ENCODE measurements around the gene FXYD1.

FXYD1 gene

GRCh38 chr19:35165200-35166058 lies 26.8 kb downstream of the FXYD1 start:
- no peak for DNase-seq

- DNase-seq = no peak
These were observed 27.8 kb downstream of the FXYD1 start for GRCh38 chr19:35166100-35167063.

- DNase-seq = no peak
These were observed 28.9 kb downstream of the FXYD1 start for GRCh38 chr19:35167251-35168119.

- DNase-seq = no peak
These were observed 29.6 kb downstream of the FXYD1 start for GRCh38 chr19:35168196-35168595.

- no peak for DNase-seq
These were observed 30.8 kb downstream of the FXYD1 start for GRCh38 chr19:35169221-35169995.

- DNase-seq = no peak
These were observed 31.9 kb downstream of the FXYD1 start for GRCh38 chr19:35170359-35171061.

GRCh38 chr19:35171730-35172129 lies 33.1 kb downstream of the FXYD1 start:
- DNase-seq = no peak

GRCh38 chr19:35174226-35174625 lies 35.6 kb downstream of the FXYD1 start:
- no peak for DNase-seq

GRCh38 chr19:35176181-35176570 lies 37.6 kb downstream of the FXYD1 start:
- no peak for DNase-seq

- no peak for DNase-seq
These were observed 39.0 kb downstream of the FXYD1 start for GRCh38 chr19:35177377-35178274.

- DNase-seq = no peak
These were observed 40.1 kb downstream of the FXYD1 start for GRCh38 chr19:35178701-35179100.

GRCh38 chr19:35179830-35180229 lies 41.2 kb downstream of the FXYD1 start:
- DNase-seq = no peak

GRCh38 chr19:35181387-35181786 lies 42.8 kb downstream of the FXYD1 start:
- DNase-seq = no peak

GRCh38 chr19:35184267-35184666 lies 45.6 kb downstream of the FXYD1 start:
- DNase-seq = no peak

- DNase-seq = no peak
These were observed 46.3 kb downstream of the FXYD1 start for GRCh38 chr19:35184884-35185283.

All from activated CD4-positive, CD25-positive, alpha-beta regulatory T cell (primary cell).